GM21737 (cell line): ENCODE results near the gene PPP4R2.

ENCODE experiments used
- ATAC-seq: cut with Tn5 transposase; IDR thresholded peaks from one replicate; pipeline ENCODE4 v1.9.1; 2021; ENCODE audit warnings: mild to moderate bottlenecking, moderate library complexity; ENCODE audit not compliant: unreplicated experiment

PPP4R2 gene, protein sequence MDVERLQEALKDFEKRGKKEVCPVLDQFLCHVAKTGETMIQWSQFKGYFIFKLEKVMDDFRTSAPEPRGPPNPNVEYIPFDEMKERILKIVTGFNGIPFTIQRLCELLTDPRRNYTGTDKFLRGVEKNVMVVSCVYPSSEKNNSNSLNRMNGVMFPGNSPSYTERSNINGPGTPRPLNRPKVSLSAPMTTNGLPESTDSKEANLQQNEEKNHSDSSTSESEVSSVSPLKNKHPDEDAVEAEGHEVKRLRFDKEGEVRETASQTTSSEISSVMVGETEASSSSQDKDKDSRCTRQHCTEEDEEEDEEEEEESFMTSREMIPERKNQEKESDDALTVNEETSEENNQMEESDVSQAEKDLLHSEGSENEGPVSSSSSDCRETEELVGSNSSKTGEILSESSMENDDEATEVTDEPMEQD

GRCh38 chr3:72996473-72997333 is at the start of gene PPP4R2:
Gene PPP4R2, plus strand, starts transcription at chr3:72996811. Its CDS starts 227 bp downstream, at chr3:72997038.
- peak; percentile 93 for ATAC-seq

DNA sequence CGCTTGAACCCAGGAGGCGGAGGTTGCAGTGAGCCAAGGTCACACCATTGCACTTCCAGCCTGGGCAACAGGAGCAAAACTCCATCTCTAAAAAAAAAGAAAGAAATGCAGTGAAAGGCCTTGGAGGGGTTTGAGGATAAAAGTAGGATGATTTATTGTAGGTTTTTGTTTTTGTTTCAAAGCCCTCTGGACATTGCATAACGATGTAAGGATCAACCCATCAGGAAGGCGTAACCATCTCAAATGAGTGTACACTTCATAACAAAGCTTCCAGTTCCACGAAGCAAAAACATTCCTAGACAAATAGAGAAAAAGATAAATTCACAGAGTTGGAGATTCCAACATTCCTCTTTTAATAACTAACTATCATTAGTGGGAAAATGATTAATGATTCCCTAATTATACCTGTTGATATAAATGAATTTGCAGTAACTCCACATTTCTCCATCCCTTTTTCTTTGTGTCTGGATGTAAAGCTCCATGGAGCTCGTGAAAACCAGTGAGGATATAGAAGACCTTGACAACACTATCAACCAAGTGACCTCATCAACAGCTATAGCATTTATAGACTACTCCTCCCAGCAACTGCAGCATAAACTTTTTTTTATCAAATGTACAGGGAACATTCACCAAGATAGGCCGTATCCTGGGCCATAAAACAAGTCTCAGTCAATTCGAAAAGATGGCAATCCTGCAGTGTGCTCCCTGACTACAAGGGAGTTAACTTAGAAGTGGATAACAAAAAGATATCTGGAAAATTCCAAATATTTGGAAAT is 48.7 kb upstream of the PPP4R2 start:
- no peak for ATAC-seq

GRCh38 chr3:72949016-72949415 is 47.6 kb upstream of the PPP4R2 start:
- ATAC-seq, result no peak

- no peak for ATAC-seq
Measured at GRCh38 chr3:72950372-72950771, 46.2 kb upstream of the PPP4R2 start.

GRCh38 chr3:72950801-72951200 is 45.8 kb upstream of the PPP4R2 start:
- ATAC-seq, result no peak

DNA sequence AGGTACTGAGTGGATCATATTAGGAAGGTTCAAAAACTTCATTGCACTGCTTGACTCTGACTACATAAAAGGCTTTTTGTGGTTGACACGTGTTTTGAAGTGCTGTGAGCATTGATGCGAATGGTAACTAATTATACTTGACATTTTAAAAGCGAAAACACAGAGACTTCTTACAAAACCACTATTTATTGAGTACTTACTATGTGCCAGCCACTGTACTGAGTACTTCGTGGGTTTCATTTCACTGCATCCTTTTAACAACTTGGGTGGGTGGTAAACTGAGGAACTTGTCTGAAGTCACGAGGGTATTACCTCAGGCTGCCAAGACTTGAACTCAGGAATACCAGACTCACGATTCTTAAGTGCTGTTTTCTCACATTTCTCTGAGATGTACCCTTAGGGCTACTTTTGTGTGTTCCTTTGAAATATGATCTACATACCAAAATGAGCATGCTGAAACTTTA is 45.3 kb upstream of the PPP4R2 start:
- no peak for ATAC-seq

DNA sequence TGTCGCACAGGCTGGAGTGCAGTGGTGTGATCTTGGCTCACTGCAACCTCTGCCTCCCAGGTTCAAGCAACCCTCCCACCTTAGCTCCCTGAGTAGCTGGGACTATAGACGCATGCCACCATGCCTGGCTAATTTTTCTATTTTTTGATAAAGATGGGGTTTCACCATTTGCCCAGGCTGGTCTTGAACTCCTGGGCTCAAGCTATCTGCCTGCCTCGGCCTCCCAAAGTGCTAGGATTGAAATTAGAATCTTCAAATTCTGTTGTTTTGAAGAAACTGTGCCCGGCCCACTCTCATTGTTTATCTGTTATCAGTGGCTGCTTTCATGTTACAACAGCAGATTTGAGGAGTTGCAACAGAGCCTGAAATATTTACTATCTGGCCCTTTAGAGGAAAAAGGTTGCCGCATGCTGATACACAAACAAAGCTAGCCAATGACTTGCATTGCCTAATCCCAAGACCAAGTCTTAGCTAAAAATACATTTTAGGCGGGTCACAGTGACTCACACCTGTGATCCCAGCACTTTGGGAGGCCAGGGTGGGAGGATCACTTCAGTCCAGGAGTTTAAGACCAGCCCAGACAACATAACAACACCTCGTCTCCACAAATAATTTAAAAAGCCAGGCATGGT is 43.2 kb upstream of the PPP4R2 start:
- no peak for ATAC-seq

GRCh38 chr3:72957297-72957696 is 39.3 kb upstream of the PPP4R2 start:
- ATAC-seq, result no peak

DNA sequence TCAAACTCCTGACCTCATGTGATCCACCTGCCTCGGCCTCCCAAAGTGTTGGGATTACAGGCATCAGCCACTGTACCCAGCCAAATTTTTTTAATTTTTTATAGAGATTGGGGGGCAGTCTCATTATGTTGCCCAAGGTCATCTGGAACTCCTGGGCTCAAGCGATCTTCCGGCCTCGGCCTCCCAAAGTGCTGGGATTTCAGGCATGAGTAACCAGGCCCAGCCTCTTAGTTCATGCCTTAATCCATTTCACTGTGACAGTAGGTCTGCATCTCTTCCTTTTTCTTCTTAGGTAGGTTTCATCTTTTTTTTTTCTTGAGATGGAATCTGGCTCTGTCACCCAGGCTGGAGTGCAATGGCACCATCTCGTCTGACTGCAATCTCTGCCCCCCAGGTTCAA is 37.3 kb upstream of the PPP4R2 start:
- no peak for ATAC-seq

GRCh38 chr3:72960812-72961518 is 35.6 kb upstream of the PPP4R2 start:
- ATAC-seq, result no peak

DNA sequence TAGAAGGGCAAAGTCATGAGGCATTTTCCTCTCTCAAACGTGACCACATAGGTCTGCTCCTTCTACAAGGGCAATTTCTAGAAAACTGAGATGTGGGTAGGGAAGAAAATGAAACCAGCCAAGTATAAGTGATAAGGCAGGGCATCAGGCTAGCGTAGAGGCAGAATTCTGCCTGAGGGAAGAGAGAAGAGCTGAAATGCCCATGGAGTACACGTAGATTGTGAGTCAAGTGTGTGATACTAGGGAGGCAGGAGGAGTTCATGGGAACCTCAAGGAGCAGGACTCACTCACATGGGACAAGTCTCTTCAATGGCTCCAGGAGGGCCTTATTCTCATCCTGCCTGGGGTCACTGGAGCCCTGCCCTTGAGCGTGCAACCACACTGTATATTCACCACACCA is 34.9 kb upstream of the PPP4R2 start:
- ATAC-seq, result no peak

DNA sequence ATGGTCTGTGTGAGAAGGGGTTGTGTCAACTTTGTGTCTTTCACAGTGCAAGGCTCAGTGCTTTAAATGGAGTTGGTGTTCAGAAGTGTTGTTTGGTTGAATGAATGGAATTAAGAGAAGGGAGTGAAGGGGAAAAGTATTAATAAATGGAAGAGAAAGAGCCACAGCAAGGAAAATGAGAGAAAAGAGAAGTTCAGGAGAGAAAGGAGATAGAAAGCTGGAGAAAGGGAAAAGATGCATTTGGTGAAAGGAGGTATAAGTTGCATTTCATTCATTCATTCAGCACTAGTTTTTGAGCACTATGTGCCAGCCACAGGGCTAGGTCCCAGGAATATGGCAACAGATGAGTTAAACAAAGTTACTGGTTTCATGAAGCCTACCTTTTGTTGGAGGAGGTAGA is 34.3 kb upstream of the PPP4R2 start:
- no peak for ATAC-seq

DNA sequence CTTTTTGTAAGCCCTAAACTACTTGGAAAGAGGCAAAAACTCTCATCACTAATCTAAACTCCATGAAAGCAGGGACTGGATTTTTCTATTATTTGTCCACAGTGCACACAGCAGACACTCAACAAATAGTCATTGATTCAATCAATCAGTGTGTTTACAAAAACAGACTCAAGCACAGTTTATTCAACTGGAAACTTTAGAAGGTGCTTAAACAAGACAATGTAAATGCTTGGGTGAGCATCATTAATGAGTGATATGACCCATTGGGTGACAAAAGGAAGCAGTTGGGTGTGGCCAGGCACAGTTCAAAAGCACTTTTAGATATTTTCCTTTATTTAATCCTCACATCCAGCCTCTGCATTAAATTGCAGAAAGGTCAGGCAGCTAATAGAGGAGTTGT is 32.0 kb upstream of the PPP4R2 start:
- ATAC-seq, result no peak

DNA sequence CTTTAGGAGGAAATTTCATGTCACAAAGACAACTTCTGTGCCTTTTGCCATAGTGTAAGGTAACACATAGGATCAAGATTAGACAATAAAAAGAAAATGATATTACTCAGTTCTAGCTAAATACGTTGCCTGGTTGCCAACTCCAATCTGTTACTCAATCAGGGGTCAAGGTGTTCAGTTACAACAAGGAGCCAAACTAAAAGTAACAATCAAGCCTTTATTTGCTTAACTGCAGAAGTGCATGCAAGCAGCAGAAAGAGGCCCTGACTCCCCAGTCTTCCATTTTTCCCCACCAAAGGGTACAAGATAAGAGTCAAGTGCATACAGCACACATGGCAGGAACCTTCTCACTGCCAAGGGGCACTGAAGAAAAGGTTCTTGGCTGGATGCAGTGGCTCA is 28.3 kb upstream of the PPP4R2 start:
- no peak for ATAC-seq

DNA sequence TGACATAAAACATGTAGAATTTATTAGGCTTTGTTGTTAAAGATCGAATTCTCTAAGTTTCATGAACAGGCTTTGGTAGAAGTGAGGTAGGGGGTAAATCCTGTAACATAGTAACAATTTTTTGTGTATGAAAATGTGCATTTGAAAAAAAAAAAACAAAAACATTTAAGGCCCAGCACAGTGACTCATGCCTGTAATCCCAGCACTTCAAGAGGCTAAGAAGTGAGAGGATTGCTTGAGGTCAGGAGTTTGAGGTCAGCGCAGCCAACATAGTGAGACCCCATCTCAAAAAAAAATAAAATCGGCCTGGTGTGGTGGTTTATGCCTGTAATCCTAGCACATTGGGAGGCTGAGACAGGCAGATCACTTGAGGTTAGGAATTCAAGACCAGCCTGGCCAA is 26.8 kb upstream of the PPP4R2 start:
- ATAC-seq, result no peak

- ATAC-seq, result no peak
Measured at GRCh38 chr3:72970942-72971341, 25.7 kb upstream of the PPP4R2 start.

- no peak for ATAC-seq
Measured at GRCh38 chr3:72972706-72973030, 23.9 kb upstream of the PPP4R2 start.

GRCh38 chr3:72973031-72973723 is 23.4 kb upstream of the PPP4R2 start:
- ATAC-seq, result no peak

GRCh38 chr3:72973786-72974185 is 22.8 kb upstream of the PPP4R2 start:
- no peak for ATAC-seq

GRCh38 chr3:72974956-72975355 is 21.7 kb upstream of the PPP4R2 start:
- no peak for ATAC-seq
